HS-5 (cell line): ENCODE data around the gene PSMD8.
A peak's percentile ranks its signal among the peaks of the same experiment; 100 is the strongest.
"Not testable (repeated sequence)": the region's sequence is repeated elsewhere in the genome, so short reads cannot be mapped to it uniquely, and the experiment has no call there.

ENCODE experiments used
- DNase-seq: peaks from one replicate; pipeline ENCODE4 v3.0.0-alpha.2; 2012; ENCODE audit warnings: low read depth

Gene PSMD8

GRCh38 chr19:38374332-38375097 is at the start of gene PSMD8:
Gene PSMD8, plus strand, starts transcription at chr19:38374571. Its CDS starts 31 bp downstream, at chr19:38374602.
- DNase-seq, result peak; percentile 90

GRCh38 chr19:38326591-38326990 is 47.8 kb upstream of the PSMD8 start:
- DNase-seq, result no peak

- no peak for DNase-seq
These were observed 44.7 kb upstream of the PSMD8 start for GRCh38 chr19:38329651-38330050.

GRCh38 chr19:38331728-38332127 is 42.6 kb upstream of the PSMD8 start:
- no peak for DNase-seq

GRCh38 chr19:38333245-38333644 is 41.1 kb upstream of the PSMD8 start:
- no peak for DNase-seq

GRCh38 chr19:38335949-38336637 is 38.3 kb upstream of the PSMD8 start:
- peak; percentile 81 for DNase-seq

GRCh38 chr19:38336638-38337359 is 37.6 kb upstream of the PSMD8 start:
- DNase-seq, result peak; percentile 69

GRCh38 chr19:38337360-38337653 is 37.1 kb upstream of the PSMD8 start:
- DNase-seq, result no peak

GRCh38 chr19:38339011-38339410 is 35.4 kb upstream of the PSMD8 start:
- not testable (repeated sequence) for DNase-seq

GRCh38 chr19:38340927-38341326 is 33.4 kb upstream of the PSMD8 start:
- no peak for DNase-seq

GRCh38 chr19:38346837-38347236 is 27.5 kb upstream of the PSMD8 start:
- no peak for DNase-seq

GRCh38 chr19:38350883-38351282 is 23.5 kb upstream of the PSMD8 start:
- no peak for DNase-seq

GRCh38 chr19:38351865-38352395 is 22.4 kb upstream of the PSMD8 start:
- DNase-seq, result no peak

GRCh38 chr19:38352611-38353010 is 21.8 kb upstream of the PSMD8 start:
- no peak for DNase-seq

GRCh38 chr19:38355728-38356725 is 18.3 kb upstream of the PSMD8 start:
- no peak for DNase-seq

GRCh38 chr19:38358071-38358470 is 16.3 kb upstream of the PSMD8 start:
- DNase-seq, result no peak

- no peak for DNase-seq
These were observed 14.9 kb upstream of the PSMD8 start for GRCh38 chr19:38359242-38360021.

GRCh38 chr19:38360351-38360750 is 14.0 kb upstream of the PSMD8 start:
- DNase-seq, result no peak

- DNase-seq, result no peak
These were observed 13.3 kb upstream of the PSMD8 start for GRCh38 chr19:38360839-38361631.

GRCh38 chr19:38361633-38362075 is 12.7 kb upstream of the PSMD8 start:
- no peak for DNase-seq
